HT1080 (cell line): ENCODE data around the gene SPOUT1. TPM values are rescaled to one million over a fixed set of nuclear protein-coding genes. Genes with fewer than 3 reads are reported as not detected.
A peak's percentile ranks its signal among the peaks of the same experiment; 100 is the strongest.
"Not testable (repeated sequence)": the region's sequence is repeated elsewhere in the genome, so short reads cannot be mapped to it uniquely, and the experiment has no call there.

ENCODE experiments used
- DNase-seq: peaks from one replicate; pipeline ENCODE4 v3.0.0-alpha.2; 2015; ENCODE audit warnings: low read depth
- polyA plus RNA-seq, 2 experiments: library from polyadenylated mRNA; depleted of rRNA; stranded (reverse); fragments of >200 nt; gene quantifications; 2 replicates each; pipeline ENCODE4 v1.2.3, GENCODE V29; 2015
- total RNA-seq: library from RNA; depleted of rRNA; stranded (reverse); fragments of >200 nt; shearing (Covaris generic); gene quantifications from 2 replicates; pipeline ENCODE4 v1.2.3, GENCODE V29; 2014; rRNA removed

The SPOUT1 gene, protein sequence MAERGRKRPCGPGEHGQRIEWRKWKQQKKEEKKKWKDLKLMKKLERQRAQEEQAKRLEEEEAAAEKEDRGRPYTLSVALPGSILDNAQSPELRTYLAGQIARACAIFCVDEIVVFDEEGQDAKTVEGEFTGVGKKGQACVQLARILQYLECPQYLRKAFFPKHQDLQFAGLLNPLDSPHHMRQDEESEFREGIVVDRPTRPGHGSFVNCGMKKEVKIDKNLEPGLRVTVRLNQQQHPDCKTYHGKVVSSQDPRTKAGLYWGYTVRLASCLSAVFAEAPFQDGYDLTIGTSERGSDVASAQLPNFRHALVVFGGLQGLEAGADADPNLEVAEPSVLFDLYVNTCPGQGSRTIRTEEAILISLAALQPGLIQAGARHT
- 32.2 and 36.0 TPM in 2 replicates for total RNA-seq
- polyA plus RNA-seq (2015; cell fraction: cytosol; rRNA removed), result 23.8 and 38.0 TPM in 2 replicates
- polyA plus RNA-seq (2015; cell fraction: nucleus; rRNA removed), result 89.9 and 98.7 TPM in 2 replicates

DNA sequence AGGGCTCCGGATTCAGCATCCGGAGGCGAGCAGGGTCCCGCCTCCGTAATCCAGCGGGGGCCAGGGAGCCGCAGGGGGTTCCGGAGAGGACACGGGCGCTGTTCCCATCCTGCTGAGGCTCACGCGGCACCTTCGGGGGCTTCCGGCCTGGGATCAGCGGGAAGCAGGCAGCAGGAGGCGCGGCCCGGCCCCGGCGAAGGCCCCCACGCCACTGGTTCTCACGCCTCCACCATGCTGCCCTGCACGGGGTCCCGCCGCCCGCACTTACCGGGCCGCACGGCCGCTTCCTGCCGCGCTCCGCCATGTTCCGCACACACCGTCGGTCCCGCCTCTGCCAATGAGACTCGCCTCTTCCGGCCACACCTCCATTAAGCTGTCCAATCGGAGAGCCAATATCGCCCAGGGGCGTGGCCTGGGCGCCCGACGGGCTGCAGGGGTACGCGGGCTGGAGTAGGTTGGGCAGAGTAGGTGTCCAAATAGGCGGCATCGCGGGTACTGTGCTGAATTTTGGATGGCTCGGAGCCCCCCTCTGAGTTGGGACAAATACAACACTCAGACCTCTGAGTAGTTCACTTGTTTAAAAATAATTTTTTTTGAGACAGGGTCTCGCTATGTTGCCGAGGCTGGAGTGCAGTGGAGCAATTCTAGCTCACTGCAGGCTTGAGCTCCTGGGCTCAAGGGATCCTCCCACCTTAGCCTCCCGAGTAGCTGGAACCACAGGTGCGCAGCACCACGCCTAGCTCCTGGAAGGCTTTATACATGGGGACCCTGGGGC is at the start of gene SPOUT1:
Gene SPOUT1 (minus strand): TSS at position 318 of the 775 bp plus-strand sequence. CDS start 14 bp downstream, at position 304.
- DNase-seq, result peak; percentile 92

DNA sequence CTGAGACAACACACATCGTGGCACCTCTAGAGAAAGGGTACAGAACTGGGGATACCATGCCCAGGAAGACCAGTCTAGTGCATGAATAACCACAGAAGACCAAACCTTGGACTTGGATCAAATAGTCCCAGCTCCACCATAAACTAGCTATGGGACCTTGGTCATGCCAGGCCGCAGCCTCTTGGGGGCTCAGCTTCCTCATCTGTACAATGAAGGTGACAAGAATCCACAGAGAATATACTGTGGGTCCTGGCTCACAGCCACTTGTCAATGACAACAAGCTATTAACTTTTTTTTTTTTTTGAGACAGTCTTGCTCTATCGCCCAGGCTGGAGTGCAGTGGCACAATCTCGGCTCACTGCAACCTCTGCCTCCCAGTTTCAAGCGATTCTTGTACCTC is 48.3 kb upstream of the SPOUT1 start:
- DNase-seq, result no peak

DNA sequence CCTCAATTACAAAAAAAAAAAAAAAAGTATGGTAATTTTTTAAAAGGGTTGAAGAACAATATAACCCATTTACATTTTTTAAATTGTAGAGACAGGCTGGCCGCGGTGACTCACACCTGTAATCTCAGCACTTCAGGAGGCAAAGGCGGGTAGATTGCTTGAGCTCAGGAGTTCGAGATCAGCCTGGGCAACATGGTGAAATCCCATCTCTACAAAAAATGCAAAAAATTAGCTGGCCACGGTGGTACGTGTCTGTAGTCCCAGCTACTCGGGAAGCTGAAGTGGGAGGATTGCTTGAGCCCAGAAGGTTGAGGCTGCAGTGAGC is 41.3 kb upstream of the SPOUT1 start:
- not testable (repeated sequence) for DNase-seq

DNA sequence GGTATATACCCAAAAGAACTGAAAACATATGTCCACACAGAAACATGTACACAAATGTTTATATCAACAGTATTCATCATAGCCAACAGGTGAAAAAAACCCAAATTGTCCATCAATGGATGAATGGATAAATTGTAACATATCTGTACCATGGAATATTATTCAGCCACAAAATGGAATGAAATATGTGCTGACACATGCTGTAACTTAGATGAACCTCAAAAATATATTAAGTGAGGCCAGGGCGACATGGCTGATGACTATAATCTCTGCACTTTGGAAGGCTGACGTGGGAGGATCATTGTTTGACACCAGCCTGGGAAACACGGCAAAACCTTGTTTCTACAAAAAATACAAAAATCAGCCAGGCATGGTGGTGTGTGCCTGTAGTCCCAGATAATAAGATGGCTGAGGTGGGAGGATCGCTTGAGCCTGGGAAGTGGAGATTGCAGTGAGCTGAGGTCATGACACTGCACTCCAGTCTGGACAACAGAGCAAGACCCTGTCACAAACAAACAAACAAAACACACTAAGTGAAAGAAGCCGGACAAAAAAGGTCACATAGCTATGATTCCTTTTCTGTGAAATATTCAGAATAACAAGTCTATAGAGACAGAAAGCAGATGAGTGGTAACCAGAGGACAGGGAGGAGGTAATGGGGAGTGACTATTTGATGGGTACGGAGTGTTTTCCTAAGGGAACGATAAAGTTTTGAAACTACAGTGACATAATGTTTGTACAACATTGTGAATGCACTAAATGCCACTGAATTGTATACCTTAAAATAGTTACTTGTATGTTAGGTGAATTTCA is 40.7 kb upstream of the SPOUT1 start:
- DNase-seq, result no peak

DNA sequence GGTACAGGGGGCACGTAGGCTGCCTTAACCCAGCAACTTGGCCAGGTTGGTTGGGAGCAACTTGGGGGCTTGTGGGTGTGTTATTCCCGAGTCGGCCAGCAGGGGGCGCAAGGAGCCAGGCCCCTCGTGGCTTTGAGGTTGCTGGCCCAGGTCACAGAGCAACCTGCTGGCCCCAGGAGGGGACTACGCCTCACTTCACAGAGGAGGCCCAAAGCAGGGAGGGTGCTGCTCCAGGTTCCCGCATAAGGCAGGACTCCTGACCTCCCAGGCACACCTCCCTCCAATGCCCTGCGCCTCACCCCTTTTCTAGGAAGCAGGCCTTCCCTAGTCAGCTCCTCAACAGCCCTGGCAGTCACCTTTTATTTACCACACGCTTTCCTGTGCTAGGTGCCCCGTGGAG is 34.1 kb upstream of the SPOUT1 start:
- peak; percentile 60 for DNase-seq

DNA sequence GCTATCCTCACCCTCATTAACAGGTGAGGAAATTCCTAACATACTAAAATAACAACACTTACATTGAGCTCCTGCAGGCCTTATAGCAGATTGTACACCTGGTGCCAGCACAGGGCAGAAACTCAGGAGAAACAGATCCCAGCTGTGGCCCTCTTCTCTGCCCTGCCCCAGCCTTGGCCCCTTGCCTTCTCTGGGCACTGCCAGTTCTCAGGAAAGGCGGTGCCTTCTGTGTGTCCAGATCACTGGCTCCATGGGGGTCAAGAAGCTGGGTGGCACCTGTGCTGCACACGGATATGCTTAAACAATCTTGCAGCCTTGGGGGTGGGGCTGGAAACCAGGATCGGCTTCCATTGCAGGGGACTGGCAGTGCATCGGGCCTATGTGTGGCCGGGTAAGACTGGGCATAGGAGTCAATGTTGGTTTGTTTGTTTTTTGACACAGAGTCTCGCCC is 32.8 kb upstream of the SPOUT1 start:
- DNase-seq, result no peak

DNA sequence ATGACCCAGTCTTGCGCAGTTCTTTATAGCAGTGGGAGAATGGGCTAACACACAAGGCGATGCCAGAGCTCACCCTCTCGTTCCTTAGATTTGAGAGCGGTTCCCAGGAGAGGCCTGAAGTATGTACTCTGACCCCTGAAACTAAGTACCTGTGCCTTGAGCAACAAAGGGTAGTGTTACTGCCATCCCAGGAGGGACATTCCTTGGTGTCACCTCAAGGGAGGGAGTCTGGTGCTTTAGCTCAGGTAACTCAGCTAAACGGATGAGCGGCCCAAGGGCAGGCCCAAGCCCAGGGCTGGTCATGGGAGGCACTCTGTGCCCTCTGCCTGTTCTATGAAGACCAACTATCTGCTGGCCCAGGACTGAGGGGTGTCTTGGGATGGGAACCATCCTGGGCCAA is 31.9 kb upstream of the SPOUT1 start:
- DNase-seq, result no peak

DNA sequence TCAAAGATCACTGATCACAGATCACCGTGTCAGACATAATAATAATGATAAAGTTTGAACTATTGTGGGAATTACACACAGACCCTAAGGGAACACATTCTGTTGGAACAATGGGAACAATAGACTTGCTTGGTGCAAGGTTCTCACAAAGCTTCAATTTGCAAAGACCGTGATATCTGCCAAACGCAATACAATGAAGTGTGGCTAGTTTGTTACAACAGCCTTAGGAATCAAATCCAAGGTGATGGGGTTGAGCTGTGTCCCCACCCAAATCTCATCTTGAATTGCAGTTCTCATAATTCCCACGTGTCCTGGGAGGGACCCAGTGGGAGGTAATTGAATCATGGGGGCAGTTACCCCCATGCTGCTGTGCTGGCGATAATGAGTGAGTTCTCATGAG is 31.3 kb upstream of the SPOUT1 start:
- DNase-seq, result no peak

DNA sequence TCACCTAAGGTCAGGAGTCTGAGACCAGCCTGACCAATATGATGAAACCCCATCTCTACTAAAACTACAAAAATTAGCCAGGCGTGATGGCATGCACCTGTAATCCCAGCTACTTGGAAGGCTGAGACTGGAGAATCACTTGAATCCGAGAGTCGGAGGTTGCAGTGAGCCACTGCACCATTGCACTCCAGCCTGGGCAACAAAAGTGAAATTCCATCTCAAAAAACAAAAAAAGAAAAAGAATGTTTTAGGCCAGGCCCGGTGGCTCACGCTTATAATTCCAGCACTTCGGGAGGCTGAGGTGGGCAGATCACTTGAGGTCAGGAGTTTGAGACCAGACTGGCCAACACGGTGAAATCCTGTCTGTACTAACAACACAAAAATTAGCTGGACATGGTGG is 28.9 kb upstream of the SPOUT1 start:
- DNase-seq, result not testable (repeated sequence)

DNA sequence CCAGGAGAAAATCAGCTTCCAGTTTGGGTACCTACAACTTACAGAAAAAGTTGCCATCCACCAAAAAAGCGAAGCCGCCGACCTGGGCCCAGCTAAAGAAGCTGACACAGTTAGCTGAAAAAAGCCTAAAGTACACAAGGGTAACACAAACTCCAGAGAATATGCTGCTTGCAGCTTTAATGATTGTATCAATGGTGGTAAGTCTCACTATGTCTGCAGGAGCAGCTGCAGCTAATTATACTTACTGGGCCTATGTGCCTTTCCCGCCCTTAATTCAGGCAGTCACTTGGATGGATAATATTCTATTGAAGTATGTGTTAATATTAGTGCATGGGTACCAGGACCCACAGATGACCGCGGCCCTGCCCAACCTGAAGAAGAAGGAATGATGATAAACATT is 24.9 kb upstream of the SPOUT1 start:
- not testable (repeated sequence) for DNase-seq

DNA sequence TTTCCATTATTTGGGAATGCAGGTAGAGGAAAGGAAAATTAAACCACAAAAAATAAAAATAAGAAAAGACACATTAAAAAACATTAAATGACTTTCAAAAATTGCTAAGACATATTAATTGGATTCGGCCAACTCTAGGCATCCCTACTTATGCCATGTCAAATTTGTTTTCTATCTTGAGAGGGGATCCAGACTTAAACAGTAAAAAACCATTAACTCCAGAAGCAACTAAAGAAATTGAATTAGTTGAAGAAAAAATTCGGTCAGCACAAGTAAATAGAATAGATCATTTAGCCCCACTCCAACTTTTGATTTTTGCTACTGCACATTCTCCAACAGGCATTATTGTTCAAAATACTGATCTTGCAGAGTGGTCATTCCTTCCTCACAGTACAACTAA is 23.1 kb upstream of the SPOUT1 start:
- not testable (repeated sequence) for DNase-seq

DNA sequence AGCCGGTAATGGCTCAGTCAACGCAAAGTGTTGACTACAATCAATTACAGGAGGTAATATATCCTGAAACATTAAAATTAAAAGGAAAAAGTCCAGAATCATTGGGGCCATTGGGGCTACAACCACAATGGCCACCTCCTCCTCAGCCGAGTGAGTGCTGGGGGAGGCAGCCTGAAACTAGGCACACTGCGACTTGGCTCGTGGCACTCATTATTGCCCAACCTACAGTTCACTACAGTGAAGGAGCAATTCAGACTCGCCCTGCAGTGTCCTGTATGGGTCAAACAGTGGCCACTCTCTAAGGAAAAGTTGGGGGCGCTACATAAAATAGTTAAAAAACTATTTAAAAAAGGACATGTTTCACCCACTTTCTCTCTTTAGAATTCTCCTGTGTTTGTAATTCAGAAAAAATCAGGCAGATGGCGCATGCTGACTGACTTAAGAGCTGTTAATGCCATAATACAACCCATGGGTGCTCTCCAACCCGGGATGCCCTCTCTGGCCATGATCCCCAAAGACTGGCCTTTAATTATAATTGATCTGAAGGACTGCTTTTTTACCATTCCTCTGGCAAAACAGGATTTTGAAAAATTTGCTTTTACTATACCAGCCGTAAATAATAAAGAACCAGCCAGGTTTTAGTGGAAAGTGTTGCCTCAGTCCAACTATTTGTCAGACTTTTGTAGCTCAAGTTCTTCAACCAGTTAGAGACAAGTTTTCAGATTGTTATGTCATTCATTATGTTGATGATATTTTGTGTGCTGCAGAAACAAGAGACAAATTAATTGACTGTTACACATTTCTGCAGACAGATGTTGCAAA is 22.4 kb upstream of the SPOUT1 start:
- DNase-seq, result peak; percentile 56

DNA sequence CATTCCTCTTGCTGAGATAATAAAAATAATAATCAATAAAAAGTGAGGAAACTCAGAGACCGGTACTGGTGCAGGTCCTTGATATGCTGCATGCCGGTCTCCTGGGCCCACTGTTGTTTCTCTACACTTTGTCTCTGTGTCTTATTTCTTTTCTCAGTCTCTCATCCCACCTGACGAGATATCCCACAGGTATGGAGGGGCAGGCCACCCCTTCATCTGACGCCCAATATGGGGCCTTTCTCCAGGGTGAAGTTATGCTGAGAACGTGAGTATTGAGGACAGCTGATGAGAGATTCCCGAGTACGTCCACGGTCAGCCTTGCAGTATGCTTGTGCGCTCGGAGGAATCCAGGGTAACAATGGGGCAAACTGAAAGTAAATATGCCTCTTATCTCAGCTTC is 21.4 kb upstream of the SPOUT1 start:
- not testable (repeated sequence) for DNase-seq

DNA sequence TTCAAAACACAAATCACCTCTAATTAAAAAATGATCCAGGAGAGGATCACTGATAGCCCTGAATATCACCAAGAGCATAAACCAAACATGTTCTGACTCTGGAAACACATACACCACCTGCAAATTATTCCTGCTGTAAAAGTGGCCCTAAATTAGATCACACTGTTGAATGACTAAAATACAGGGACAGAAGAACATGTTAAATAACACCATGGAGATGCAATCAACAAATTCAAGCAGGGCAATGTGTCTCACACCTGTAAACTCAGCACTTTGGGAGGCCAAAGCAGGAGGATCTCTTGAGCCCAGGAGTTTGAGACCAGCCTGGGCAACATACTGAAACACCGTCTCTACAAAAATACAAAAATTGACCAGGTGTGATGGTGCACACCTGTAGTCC is 18.2 kb upstream of the SPOUT1 start:
- DNase-seq, result no peak

DNA sequence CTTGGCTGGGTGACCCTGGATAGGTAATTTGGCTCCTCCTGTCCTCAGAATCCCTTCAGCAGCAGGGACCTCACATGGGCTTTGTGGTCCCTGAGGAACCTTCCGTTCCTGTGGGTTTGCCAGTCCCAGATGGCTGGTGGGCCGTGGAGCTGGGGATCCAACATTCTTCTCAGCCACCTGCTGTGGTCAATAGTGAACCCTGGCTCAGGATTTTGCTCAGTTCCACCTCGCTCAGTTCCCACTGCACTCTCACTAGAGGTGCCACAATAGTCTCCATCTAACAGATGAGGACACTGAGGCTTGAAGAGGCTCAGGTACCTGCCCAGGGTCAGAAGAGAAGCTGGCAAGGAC is 17.1 kb upstream of the SPOUT1 start:
- no peak for DNase-seq

DNA sequence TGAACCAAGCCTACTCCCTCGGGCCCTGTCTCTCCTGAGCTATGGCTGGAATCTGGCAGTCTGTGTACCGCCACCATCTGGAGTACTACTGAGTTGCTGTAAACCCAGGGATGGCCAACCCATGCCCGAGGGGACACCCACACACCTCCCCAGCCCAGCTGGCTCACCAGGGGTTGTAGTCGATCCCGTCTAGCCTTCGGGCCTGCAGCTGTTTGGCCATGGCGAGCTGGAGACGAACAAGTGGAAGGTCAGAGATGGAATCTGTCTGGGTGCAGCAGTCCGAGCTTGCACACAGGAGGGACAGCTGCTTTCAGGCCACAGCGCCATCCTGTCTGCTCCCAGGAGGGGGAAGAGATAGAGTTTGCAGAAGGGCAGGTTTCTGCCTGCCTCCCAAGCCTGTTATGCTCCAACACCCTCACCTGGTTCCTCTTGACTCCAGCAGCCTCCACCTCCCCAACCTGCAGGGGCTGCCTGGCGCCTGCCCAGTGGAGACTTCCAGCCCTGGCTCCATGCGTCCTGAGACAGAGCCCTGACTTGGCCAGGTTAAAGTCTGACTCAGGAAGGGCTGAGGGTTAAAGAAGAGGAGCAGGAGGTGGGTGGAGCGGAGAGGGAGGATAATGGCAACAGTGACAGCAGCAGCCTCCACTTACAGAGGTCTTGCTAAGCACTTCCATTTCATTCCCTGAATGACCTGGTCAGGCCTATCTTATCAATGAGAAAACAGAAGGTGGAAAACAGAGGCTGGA is 15.8 kb upstream of the SPOUT1 start:
- no peak for DNase-seq

DNA sequence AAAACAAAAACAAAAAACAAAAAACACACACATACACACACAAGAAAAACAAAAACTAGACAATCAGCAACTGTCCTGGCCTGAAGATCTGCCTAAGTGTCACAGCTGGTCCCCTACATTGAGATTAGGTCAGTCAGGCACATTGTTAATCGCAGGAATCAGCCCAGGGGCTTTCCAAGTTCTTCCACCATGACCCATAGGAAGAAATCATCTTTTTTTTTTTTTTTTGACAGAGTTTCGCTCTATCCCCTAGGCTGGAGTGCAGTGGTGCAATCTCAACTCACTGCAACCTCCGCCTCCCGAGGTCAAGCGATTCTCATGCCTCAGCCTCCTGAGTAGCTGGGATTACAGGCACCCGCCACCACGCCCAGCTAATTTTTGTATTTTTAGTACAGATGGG is 13.6 kb upstream of the SPOUT1 start:
- DNase-seq, result not testable (repeated sequence)

DNA sequence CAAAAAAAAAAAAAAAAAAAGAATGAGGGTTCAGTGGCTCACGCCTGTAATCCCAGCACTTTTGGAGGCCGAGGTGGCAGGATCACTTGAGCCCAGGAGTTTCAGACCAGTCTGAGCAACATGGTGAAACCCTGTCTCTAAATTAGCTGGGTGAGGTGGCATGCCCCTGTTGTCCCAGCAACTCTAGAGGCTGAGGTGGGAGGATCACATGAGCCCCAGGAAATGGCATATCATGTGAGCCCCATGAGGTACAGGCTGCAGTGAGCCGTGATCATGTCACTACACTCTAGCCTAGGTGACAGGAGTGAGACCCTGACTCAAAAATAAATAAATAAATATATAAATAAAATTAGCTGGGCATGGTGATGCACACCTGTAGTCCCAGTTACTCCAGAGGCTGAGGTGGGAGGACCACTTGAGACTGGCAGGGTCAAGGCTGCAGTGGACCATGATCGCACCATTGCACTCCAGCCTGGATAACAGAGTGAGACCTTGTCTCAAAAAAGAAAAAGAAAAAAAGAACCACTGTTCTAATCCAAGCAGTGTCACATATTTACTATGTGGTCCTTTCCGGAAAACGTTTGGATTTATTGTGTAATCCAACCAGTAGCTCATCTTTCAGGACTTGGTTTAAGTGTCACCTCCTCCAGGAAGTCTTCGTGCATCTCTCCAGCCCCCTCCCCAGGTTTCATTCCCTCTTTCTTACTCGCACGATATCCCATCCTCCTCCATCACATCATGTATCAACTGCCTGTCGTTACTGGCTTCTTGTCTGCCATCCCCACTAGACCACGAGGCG is 12.3 kb upstream of the SPOUT1 start:
- DNase-seq, result no peak

DNA sequence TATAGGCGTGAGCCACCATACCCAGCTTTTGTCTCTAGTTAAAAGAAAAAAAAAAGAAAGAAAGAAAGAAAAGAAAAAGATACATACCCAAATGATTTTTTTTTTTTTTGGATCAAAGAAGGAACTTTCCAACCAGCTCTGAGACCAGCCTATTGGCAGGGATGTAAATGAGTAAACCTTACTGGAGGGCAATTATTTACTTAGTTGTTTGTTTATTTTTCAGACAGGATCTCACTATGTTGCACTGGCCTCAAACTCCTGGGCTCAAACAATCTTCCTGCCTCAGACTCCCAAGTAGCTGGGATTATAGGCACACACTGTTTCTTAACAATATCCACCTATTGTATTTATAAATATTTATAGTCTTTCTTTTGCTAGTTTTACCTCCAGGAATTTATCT is 10.9 kb upstream of the SPOUT1 start:
- no peak for DNase-seq
